KOPT-K1 (cell line): ENCODE data around the gene PGC.

Experiments used
- H3K27ac ChIP-seq: fragments of 200-600 bp; sonication (generic); 2 replicates; pipeline ENCODE4 v1.5.1; 2016; ENCODE audit warnings: antibody characterized with exemption, mild to moderate bottlenecking, low read depth, low read length; ENCODE audit not compliant: poor library complexity, severe bottlenecking
- H3K36me3 ChIP-seq: fragments of 200-600 bp; sonication (generic); 2 replicates; pipeline ENCODE4 v1.5.1; 2017; ENCODE audit warnings: antibody characterized with exemption, mild to moderate bottlenecking, low read length, moderate library complexity; ENCODE audit not compliant: insufficient read depth
- H3K9me3 ChIP-seq: fragments of 200-600 bp; sonication (generic); 2 replicates; pipeline ENCODE4 v1.5.1; 2017; ENCODE audit warnings: antibody characterized with exemption, low read length, mild to moderate bottlenecking; ENCODE audit not compliant: insufficient read depth, poor library complexity, severe bottlenecking

PGC gene

GRCh38 chr6:41780551-41781365 is 33.6 kb upstream of the PGC start, which contains the start of gene PRICKLE4:
Gene PRICKLE4 (plus strand): TSS chr6:41780782. CDS start chr6:41783474, 2,692 bp downstream.
- Histone ChIP-seq H3K27ac (peak within 1 kb of the TSS; percentile 45), H3K36me3 (peaks cover 9% of the 10 kb centered on the region; the same call in 1 of the 2 replicates), H3K9me3 (no peaks in the 10 kb centered on the region)

GRCh38 chr6:41779788-41780550 is 32.8 kb upstream of the PGC start, which contains the start of gene FRS3:
Gene FRS3 (minus strand): TSS chr6:41779900. CDS start chr6:41776987, 2,913 bp downstream.
- Histone ChIP-seq H3K36me3 (peaks cover 17% of the 10 kb centered on the region; the same call in 1 of the 2 replicates), H3K27ac (peak within 1 kb of the TSS; percentile 45), H3K9me3 (no peaks in the 10 kb centered on the region)

GRCh38 chr6:41779336-41779735 is 32.1 kb upstream of the PGC start:
- Histone ChIP-seq H3K36me3 (peaks cover 23% of the 10 kb centered on the region; the same call in 1 of the 2 replicates), H3K27ac (peak overlapping the region; percentile 45), H3K9me3 (no peaks in the 10 kb centered on the region)

- H3K9me3 ChIP-seq, result no peaks in the 10 kb centered on the region
- peak overlapping the region; percentile 45 for H3K27ac ChIP-seq
- H3K36me3 ChIP-seq, result peaks cover 26% of the 10 kb centered on the region; the same call in 1 of the 2 replicates
These were observed 31.7 kb upstream of the PGC start for GRCh38 chr6:41778895-41779294.

- peaks cover 28% of the 10 kb centered on the region; the same call in 1 of the 2 replicates for H3K36me3 ChIP-seq
- no peak overlapping the region for H3K27ac ChIP-seq
- H3K9me3 ChIP-seq, result no peaks in the 10 kb centered on the region
These were observed 30.5 kb upstream of the PGC start for GRCh38 chr6:41777551-41778285.

- H3K9me3 ChIP-seq, result no peaks in the 10 kb centered on the region
These were observed 28.2 kb upstream of the PGC start for GRCh38 chr6:41775293-41775882.

GRCh38 chr6:41774841-41775240 is 27.6 kb upstream of the PGC start:
- no peaks in the 10 kb centered on the region for H3K9me3 ChIP-seq
- H3K27ac ChIP-seq, result no peak overlapping the region
- H3K36me3 ChIP-seq, result peaks cover 53% of the 10 kb centered on the region; the same call in 1 of the 2 replicates

More at GRCh38 chr6:41775293-41775882, 28.2 kb upstream of the PGC start:
- no peak overlapping the region for H3K27ac ChIP-seq
- H3K36me3 ChIP-seq, result peaks cover 51% of the 10 kb centered on the region; the same call in 1 of the 2 replicates

GRCh38 chr6:41771058-41771983 is 24.1 kb upstream of the PGC start:
- Histone ChIP-seq H3K9me3 (no peaks in the 10 kb centered on the region), H3K27ac (no peak overlapping the region), H3K36me3 (peaks cover 44% of the 10 kb centered on the region; the same call in 1 of the 2 replicates)

- Histone ChIP-seq H3K27ac (no peak overlapping the region), H3K36me3 (peaks cover 41% of the 10 kb centered on the region; the same call in 1 of the 2 replicates), H3K9me3 (no peaks in the 10 kb centered on the region)
These were observed 23.3 kb upstream of the PGC start for GRCh38 chr6:41770381-41771057.

- Histone ChIP-seq H3K36me3 (peaks cover 30% of the 10 kb centered on the region; the same call in 1 of the 2 replicates), H3K27ac (peak overlapping the region; percentile 51)
These were observed 22.2 kb upstream of the PGC start for GRCh38 chr6:41769376-41769775.

GRCh38 chr6:41768545-41769308 is 21.5 kb upstream of the PGC start:
- Histone ChIP-seq H3K9me3 (no peaks in the 10 kb centered on the region), H3K27ac (peak overlapping the region; percentile 51), H3K36me3 (peaks cover 27% of the 10 kb centered on the region; the same call in 1 of the 2 replicates)

More at GRCh38 chr6:41769376-41769775, 22.2 kb upstream of the PGC start:
- no peaks in the 10 kb centered on the region for H3K9me3 ChIP-seq

- no peaks in the 10 kb centered on the region for H3K9me3 ChIP-seq
- H3K27ac ChIP-seq, result no peak overlapping the region
These were observed 20.1 kb upstream of the PGC start for GRCh38 chr6:41767112-41767833.

More at GRCh38 chr6:41767112-41767833, 20.1 kb upstream of the PGC start:
- H3K36me3 ChIP-seq, result peaks cover 21% of the 10 kb centered on the region; the same call in 1 of the 2 replicates
